SU-DHL-6 (cell line): ENCODE data around the gene LRCH1.

Experiments used
- EZH2phosphoT487 ChIP-seq: fragments of 200-600 bp; sonication (generic), shearing (Covaris generic); conservative IDR thresholded peaks from 2 replicates; pipeline ENCODE4 v1.6.1; 2018; ENCODE audit warnings: mild to moderate bottlenecking, antibody characterized with exemption, low read length, moderate library complexity, mixed read lengths
- TF ChIP-seq, protein P1 (sequence below): fragments of 200-600 bp; sonication (generic); IDR thresholded peaks from one replicate; pipeline ENCODE4 v1.5.1; 2017; ENCODE audit warnings: antibody characterized with exemption, mild to moderate bottlenecking, low read length, moderate library complexity; ENCODE audit not compliant: insufficient read depth, poor library complexity, severe bottlenecking

GRCh38 chr13:46604226-46604990 is 51.4 kb downstream of the LRCH1 start:
- TF ChIP-seq, protein P1, sequence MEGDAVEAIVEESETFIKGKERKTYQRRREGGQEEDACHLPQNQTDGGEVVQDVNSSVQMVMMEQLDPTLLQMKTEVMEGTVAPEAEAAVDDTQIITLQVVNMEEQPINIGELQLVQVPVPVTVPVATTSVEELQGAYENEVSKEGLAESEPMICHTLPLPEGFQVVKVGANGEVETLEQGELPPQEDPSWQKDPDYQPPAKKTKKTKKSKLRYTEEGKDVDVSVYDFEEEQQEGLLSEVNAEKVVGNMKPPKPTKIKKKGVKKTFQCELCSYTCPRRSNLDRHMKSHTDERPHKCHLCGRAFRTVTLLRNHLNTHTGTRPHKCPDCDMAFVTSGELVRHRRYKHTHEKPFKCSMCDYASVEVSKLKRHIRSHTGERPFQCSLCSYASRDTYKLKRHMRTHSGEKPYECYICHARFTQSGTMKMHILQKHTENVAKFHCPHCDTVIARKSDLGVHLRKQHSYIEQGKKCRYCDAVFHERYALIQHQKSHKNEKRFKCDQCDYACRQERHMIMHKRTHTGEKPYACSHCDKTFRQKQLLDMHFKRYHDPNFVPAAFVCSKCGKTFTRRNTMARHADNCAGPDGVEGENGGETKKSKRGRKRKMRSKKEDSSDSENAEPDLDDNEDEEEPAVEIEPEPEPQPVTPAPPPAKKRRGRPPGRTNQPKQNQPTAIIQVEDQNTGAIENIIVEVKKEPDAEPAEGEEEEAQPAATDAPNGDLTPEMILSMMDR = no peak
- no peak for TF ChIP-seq EZH2phosphoT487
